DMS153 (cell line): ENCODE results near the gene HEATR9.
A peak's percentile ranks its signal among the peaks of the same experiment; 100 is the strongest.

ENCODE experiments used
- DNase-seq: peaks from one replicate; lab custom pipeline; 2025; lab: John Stamatoyannopoulos, UW

The HEATR9 gene

GRCh38 chr17:35864853-35865252 is 3.8 kb downstream of the HEATR9 start:
- DNase-seq = no peak

- no peak for DNase-seq
Measured at GRCh38 chr17:35856603-35857002, 12.1 kb downstream of the HEATR9 start.

GRCh38 chr17:35855965-35856364 is 12.7 kb downstream of the HEATR9 start:
- no peak for DNase-seq

GRCh38 chr17:35849469-35850348 is 19.0 kb downstream of the HEATR9 start:
- DNase-seq = peak; percentile 29

DNA sequence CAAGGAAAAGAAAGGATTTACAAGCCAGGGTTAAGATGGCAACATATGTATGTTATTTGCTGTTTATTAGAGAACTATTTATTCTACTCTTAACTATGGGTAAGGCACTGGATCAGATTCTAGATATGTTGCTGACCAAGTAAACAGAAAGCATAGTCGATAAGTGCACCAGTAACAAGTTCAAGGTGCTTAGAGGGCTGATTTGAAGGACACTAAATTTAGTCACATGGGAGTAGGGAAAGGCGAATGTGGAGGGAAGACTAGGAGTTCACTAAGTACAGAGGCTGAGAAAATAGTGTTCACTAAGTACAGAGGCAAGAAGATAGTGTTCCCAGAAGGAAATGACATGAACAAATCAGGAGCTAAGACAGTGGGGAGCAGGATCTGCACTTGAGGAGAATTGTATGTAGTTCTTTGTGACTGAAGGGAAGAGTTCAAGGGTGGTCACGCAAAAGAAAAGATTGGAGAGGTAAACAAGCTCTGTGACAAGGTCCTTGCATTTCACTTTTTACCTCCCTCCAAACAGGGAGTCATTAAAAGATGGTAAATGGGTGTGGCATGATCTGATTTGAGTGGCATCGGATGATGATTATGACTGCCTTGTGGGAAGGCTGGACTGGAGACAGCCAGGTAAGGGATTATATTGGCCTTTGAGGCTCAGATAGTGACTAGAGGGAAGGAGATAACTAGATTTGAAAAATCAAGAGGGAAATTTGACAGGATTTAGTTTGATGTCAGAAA is 20.9 kb downstream of the HEATR9 start:
- DNase-seq = no peak

DNA sequence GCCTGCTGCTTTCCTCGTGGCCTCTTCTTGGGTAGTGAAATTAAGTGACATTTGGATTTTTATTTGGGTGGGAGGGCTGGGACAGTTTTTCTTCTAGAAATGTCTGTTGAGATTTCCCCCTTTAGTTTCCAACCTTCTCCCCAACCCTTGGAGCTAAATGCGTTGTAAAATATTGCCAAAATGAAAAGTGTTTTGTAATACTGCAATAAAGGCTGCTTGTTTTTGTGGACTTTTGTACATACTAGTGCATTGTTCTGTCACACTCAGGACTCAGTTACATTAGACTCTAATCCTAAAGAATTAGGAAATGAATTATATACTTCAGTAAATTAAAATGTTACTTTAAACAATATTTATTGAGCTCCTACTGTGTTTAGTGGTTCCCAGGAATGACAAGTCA is 21.7 kb downstream of the HEATR9 start:
- DNase-seq = no peak

DNA sequence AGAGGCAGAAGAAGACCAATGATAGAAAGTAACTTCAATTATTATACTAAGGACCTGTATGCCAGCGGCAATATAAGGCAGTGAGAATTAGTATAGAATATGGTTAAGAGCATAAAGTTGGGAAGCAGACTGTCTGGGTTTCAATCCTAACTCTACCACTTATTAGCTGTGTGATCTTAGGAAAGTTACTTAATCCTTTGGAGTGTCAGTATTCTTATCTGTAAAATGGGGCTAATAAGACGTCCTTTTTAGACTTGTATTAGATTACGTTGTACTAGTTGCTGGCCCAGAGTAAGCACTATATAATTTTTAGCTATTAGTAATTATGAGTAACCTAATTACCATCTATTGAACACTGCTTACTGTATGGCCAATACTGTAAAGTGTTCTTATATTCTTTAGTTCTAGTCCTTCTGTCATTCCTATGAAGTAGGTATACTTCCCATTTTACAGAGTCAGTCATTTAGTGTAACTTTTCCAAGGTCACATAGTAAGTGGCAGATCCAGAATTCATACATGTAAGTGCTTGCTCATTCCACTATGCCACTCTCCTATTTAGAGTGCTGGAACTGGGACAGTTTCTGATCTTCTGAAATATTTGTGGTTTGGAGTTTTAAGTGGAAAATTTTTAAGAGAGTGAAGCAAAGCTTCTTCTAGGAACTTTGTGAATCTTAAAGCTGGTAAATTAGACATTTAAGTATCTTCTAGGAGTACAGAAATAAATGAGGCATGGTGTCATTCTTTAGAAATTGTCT is 22.5 kb downstream of the HEATR9 start:
- no peak for DNase-seq

DNA sequence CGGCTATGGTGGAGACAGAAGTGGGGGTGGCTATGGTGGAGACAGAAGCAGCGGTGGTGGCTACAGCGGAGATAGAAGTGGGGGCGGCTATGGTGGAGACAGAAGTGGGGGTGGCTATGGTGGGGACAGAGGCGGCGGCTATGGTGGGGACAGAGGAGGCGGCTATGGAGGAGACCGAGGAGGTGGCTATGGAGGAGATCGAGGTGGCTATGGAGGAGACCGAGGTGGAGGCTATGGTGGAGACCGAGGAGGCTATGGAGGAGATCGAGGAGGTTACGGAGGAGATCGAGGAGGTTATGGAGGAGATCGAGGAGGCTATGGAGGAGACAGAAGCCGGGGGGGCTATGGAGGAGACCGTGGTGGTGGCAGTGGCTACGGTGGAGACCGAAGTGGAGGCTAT is 24.1 kb downstream of the HEATR9 start:
- no peak for DNase-seq

DNA sequence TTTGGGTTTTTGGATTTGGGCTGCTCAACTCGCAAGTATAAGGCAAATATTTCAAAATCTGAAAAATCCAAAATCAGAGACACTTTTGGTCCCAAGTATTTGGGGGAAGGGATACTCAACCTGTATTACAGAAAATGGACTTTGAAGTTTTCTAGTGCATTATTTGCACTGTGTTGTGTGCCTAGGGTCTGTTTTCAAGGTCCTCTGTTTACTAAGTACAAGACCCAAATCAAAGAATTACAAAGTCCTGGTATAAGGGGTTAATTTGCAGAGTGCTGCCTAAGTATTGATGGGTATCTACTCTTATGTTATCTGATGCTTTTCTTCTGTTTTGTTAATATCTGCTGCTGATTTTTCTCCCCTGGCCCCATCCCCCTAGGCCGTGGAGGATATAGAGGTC is 25.0 kb downstream of the HEATR9 start:
- DNase-seq = no peak

GRCh38 chr17:35842239-35842638 is 26.5 kb downstream of the HEATR9 start:
- no peak for DNase-seq

DNA sequence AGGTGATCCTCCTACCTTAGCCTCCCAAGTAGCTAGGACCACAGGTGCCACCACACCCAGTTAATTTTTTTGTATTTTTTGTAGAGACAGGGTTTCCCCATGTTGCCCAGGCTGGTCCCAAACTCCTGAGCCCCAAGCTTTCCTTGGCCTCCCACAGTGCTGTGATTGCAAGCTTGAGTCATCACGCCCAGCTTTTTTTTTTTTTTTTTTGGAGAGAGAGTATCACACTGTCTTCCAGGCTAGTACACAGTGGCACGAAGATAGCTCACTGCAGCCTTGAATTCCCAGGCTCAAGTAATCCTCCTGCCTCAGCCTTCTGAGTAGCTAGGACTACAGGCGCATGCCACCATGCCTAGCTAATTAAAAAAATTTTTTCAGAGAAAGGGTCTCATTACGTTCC is 27.2 kb downstream of the HEATR9 start:
- DNase-seq = no peak

DNA sequence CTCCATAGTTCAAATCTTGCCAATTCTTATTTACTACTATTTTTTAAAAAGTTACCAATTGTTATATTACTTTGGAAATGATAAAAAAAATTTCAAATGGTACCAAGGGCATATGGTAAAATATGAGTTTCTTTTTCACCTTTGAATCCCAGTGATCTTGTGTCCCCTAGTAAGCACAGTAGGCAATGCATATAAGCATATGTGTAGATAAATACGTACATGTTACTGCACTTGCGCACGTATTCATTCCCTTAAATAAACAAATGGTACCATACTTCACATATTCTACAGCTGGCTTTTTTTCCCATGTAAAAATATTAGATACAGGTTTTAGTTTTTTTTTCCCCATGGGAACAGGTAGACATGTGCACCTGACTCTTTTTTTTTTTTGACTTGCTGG is 27.6 kb downstream of the HEATR9 start:
- DNase-seq = no peak

DNA sequence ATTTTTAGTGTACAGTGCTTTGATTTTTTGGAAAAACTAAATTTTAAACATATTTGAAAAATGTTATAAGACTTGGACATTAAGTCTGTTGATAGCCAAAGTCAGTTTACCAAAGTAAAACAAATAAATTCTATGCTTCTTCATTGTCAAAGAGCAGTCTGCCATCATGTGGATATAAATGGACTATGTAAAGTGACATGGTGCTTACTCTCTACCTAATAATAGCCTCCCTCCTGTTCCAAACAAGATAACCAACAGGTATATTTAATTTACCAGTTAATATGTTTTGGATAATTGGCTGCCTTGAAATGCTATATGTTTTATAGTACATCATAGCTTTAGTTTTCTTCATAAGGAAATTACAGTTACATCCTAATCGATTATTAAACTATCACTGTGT is 43.5 kb downstream of the HEATR9 start:
- no peak for DNase-seq

DNA sequence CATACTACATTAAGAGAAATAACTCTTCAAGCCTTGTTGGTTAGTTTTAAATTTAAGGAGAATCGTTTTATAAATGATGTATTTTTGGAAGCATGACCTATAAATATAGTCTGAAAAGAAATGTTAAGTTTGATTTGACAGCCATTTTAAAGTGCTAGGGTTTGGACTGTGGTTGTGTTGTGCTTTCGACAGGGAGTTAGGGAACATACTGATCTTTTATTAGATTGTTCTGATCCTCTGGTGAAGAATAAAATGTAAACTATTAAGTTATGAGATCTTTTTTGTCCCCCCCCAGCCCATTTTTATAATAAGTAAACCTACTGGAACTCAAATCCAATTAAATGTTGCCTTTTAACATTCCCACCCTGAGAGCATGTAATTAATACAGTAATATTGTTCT is 47.4 kb downstream of the HEATR9 start:
- DNase-seq = no peak

- DNase-seq = no peak
Measured at GRCh38 chr17:35819455-35819854, 49.2 kb downstream of the HEATR9 start.

DNA sequence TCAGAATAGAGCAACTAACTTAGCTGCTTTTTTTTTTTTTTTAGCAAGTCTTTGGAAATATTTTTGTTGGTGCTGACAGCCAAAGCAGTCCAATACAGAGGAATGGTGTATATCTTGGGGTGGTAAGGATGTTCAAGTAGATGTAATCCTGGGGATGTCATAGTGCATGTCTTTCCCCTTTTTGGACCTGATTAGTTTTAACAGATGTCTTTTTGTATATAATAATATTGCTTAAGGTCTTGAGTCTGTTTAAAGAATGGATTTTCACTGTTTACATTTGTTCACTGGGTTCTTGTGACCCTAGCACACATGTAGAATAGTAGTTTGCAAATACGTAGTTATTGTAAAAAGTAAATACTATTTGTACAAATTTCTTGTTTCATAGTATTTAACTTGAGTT is 51.5 kb downstream of the HEATR9 start:
- no peak for DNase-seq

GRCh38 chr17:35816723-35817122 is 52.0 kb downstream of the HEATR9 start:
- DNase-seq = no peak

DNA sequence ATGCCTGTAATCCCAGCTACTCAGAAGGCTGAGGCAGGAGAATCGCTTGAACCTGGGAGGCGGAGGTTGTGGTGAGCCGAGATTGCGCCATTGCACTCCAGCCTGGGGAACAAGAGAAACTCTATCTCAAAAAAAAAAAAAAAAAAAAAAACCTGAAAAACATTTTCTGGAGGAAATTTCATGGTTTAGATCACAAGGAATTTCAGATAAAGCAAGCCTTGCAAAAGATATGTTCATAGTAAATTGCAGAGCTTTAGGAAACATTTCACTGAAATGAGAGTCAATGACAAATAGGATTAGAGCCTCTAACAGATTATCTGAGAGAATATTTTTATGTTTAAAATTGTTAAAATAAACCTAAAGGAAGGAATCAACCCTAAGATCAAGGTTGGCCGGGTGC is 56.2 kb downstream of the HEATR9 start:
- DNase-seq = no peak

GRCh38 chr17:35811759-35812158 is 56.9 kb downstream of the HEATR9 start:
- no peak for DNase-seq

GRCh38 chr17:35809855-35810461 is 58.7 kb downstream of the HEATR9 start:
- DNase-seq = no peak

DNA sequence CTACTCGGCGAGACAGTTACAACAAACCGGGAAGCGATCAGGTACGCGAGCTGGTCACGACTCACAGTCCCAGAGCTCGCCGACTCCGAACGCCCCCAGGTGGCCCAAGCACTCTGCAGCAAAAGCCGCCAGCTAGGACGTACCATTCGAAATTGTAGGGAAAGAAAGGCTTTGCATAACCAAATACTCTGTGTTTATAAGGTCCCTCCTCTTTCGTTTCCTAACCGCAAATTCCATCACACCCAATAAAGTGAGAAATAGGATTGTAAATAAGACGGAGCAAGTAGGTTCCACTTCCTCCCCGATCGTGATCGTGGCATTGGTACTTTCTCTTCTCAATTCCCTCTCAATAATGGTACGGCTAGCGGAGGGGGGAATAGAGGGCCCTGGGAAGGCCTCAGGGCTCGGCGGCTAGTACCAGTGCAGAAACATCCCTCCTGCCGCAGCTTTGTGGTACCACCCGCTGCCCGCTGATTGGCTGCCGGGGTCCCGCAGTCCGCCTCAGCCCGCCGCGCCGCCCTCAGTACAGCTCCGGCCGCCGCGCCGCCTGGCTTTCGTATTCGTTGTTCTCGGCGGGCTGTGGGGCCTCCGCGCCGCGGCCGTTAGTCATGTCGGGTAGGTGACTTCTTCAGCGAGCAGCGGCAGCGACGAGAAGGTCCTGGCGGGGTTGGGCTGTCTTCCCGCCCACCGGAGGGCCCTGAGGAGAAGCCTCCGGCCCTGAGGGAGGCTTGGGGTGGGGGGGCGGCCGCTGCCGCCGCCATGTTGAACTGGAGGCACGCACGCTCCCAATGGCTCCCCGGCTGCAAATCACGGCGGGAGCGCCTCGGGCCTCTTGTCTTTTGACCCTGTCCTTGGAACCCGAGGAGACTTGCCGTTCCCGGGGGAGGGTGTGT is 59.5 kb downstream of the HEATR9 start, which contains the start of gene TAF15:
Gene TAF15, plus strand, starts transcription at position 523 of the 893 bp plus-strand sequence. Its CDS starts 86 bp downstream, at position 609.
- peak; percentile 97 for DNase-seq
